ENCODE data around the gene CHD1. TPM values are rescaled to one million over a fixed set of nuclear protein-coding genes. Genes with fewer than 3 reads are reported as not detected.
A peak's percentile ranks its signal among the peaks of the same experiment; 100 is the strongest.

Gene CHD1
- total RNA-seq = 83.0 and 83.3 TPM in 2 replicates

DNA sequence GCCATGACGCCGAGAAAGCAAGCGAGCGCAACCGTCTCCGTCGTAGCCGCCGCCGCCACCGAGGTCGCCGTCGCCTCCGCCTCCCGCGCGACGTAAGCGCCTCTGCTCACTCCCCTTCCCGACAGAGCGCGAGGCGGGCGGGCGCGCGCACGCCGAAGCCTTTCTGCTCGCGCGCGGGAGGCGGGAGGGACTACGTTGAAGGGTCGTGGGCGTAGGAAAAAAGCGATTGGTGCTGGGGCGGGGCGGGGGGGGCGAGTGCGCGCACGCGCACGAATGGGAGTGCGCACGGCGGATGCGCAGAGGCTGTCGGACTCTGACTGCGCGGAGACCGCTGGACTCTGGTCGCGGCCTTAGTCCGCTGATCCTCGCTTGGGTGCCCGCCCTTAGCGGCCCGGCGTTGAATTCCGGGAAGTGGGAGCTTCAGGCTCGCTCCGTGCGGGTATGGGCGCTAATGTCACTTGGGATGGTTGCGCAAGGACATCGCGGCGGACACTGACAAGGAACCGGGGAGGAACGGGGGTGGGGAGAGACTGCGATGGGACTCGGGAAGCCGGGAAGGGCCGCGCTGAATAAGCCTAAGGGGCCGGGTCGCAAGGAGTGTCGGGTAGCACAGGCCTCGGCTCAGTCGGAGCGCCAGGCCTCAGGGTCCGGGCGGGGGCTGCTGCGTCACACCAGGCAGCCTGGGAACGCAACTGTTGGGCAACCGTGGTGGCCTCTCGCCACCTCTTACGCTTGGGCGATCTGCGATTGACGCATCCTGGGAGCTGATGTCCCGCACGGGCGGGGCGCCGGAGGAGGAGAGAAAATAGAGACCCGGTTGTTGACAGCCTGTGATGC is at the start of gene CHD1:
TSS of gene CHD1 (minus strand) at position 135 of the 837 bp plus-strand sequence. CDS start 2,621 bp downstream, outside the sequence.
- Mint-ChIP-seq H3K27ac (peak within 1 kb of the TSS; percentile 99), H3K36me3 (ENCODE audit: low read depth) (peaks cover 27% of the 10 kb centered on the region), H3K4me3 (peak within 1 kb of the TSS; percentile 98), H3K27me3 (ENCODE audit: insufficient read depth) (no peaks in the 10 kb centered on the region), H3K4me1 (ENCODE audit: low read depth) (peaks cover 71% of the 10 kb centered on the region), H3K9me3 (no peaks in the 10 kb centered on the region)
- intact Hi-C loops (cut with micrococcal nuclease) = loop anchor here (1.0 to 5.0 kb wide), 6 partner anchors 37 to 1994 kb away; no protein-coding TSS in a partner anchor
- DNase-seq (ENCODE audit: low spot score) = peak; percentile 93

GRCh38 chr5:98978528-98978927 is 49.7 kb upstream of the CHD1 start:
- DNase-seq (ENCODE audit: low spot score) = no peak
- no peak overlapping the region for H3K4me3 Mint-ChIP-seq
- peaks cover 6% of the 10 kb centered on the region for H3K4me1 Mint-ChIP-seq (ENCODE audit: low read depth)
- no peaks in the 10 kb centered on the region for H3K9me3 Mint-ChIP-seq
- H3K27me3 Mint-ChIP-seq (ENCODE audit: insufficient read depth) = peaks cover 9% of the 10 kb centered on the region
- H3K27ac Mint-ChIP-seq = no peak overlapping the region
- intact Hi-C loops (cut with micrococcal nuclease) = no loop called here
- no peaks in the 10 kb centered on the region for H3K36me3 Mint-ChIP-seq (ENCODE audit: low read depth)

GRCh38 chr5:98977723-98978122 is 48.9 kb upstream of the CHD1 start:
- no peak for DNase-seq (ENCODE audit: low spot score)
- Mint-ChIP-seq H3K9me3 (no peaks in the 10 kb centered on the region), H3K4me3 (no peak overlapping the region), H3K27ac (no peak overlapping the region), H3K36me3 (ENCODE audit: low read depth) (no peaks in the 10 kb centered on the region), H3K27me3 (ENCODE audit: insufficient read depth) (peaks cover 11% of the 10 kb centered on the region), H3K4me1 (ENCODE audit: low read depth) (peaks cover 6% of the 10 kb centered on the region)
- intact Hi-C loops (cut with micrococcal nuclease) = no loop called here

- Mint-ChIP-seq H3K27me3 (ENCODE audit: insufficient read depth) (peaks cover 5% of the 10 kb centered on the region), H3K9me3 (no peaks in the 10 kb centered on the region), H3K27ac (no peak overlapping the region), H3K4me3 (no peak overlapping the region), H3K4me1 (ENCODE audit: low read depth) (peaks cover 6% of the 10 kb centered on the region), H3K36me3 (ENCODE audit: low read depth) (no peaks in the 10 kb centered on the region)
- DNase-seq (ENCODE audit: low spot score) = no peak
- intact Hi-C loops (cut with micrococcal nuclease) = no loop called here
Observed at GRCh38 chr5:98975682-98976407, 47.0 kb upstream of the CHD1 start.

DNA sequence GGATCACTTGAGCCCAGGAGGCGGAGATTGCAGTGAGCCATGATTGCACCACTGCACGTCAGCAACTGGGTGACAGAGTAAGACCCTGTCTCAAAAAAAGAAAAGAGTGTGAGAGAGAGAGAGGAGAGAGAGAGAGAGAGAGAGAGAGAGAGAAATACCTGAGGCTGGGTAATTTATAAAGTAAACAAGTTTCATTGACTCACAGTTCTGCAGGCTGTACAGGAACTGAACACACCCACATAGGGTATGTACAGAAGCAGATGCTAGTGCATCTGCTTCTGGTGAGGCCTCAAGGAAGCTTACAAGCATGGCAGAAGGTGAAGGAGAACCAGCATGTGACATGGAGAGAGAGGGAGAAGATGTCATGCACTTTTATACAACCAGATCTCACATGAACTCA is 46.4 kb upstream of the CHD1 start:
- H3K27me3 Mint-ChIP-seq (ENCODE audit: insufficient read depth) = peaks cover 5% of the 10 kb centered on the region
- no peak overlapping the region for H3K4me3 Mint-ChIP-seq
- DNase-seq (ENCODE audit: low spot score) = no peak
- H3K4me1 Mint-ChIP-seq (ENCODE audit: low read depth) = peaks cover 6% of the 10 kb centered on the region
- intact Hi-C loops (cut with micrococcal nuclease) = no loop called here
- H3K36me3 Mint-ChIP-seq (ENCODE audit: low read depth) = no peaks in the 10 kb centered on the region
- no peaks in the 10 kb centered on the region for H3K9me3 Mint-ChIP-seq
- H3K27ac Mint-ChIP-seq = no peak overlapping the region

GRCh38 chr5:98969400-98969799 is 40.6 kb upstream of the CHD1 start:
- no peak for DNase-seq (ENCODE audit: low spot score)
- peaks cover 4% of the 10 kb centered on the region for H3K9me3 Mint-ChIP-seq
- no peak overlapping the region for H3K4me3 Mint-ChIP-seq
- H3K36me3 Mint-ChIP-seq (ENCODE audit: low read depth) = no peaks in the 10 kb centered on the region
- no peak overlapping the region for H3K27ac Mint-ChIP-seq
- no peaks in the 10 kb centered on the region for H3K4me1 Mint-ChIP-seq (ENCODE audit: low read depth)
- intact Hi-C loops (cut with micrococcal nuclease) = no loop called here
- peaks cover 3% of the 10 kb centered on the region for H3K27me3 Mint-ChIP-seq (ENCODE audit: insufficient read depth)

DNA sequence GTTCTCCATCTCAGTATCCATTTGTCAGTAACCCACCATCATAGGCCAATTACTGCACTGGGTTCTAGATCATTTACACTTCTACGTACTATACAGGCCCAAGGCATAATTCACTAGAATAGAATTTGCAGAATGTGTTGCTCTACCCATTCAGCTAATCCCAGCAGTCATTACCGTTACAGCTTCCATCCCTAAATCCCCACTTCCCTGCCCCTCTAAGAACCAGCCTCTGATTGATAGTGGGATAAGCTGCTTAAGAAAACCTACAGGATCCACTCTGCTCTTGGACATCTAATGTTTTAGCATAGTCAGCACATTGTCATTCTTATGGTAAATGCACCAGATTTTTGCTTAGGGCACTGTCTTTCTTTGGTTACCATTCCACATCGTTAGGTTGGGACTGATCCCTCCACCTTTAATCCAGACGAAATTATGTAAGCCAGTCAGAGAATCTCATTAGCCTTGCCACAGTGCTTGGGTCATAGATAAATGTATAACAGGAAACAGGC is 39.3 kb upstream of the CHD1 start:
- no peak overlapping the region for H3K4me3 Mint-ChIP-seq
- H3K4me1 Mint-ChIP-seq (ENCODE audit: low read depth) = no peaks in the 10 kb centered on the region
- no peak for DNase-seq (ENCODE audit: low spot score)
- H3K36me3 Mint-ChIP-seq (ENCODE audit: low read depth) = no peaks in the 10 kb centered on the region
- peaks cover 2% of the 10 kb centered on the region for H3K27me3 Mint-ChIP-seq (ENCODE audit: insufficient read depth)
- peaks cover 4% of the 10 kb centered on the region for H3K9me3 Mint-ChIP-seq
- intact Hi-C loops (cut with micrococcal nuclease) = no loop called here
- no peak overlapping the region for H3K27ac Mint-ChIP-seq

DNA sequence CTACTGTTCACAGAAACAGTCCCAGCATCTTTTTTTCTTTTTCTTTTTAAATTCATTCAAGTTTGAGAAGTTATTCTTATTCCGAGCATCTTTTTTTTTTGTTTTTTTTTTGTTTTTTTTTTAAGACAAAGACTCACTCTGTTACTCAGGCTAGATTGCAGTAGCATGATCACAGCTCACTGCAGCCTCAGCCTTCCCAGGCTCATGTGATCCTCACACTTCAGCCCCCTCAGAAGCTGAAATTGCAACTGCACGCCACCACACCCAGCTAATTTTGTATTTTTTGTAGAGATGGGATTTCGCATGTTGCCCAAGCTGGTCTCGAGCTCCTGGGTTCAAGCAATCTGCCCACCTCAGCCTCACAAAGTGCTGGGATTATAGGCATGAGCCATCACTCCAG is 36.4 kb upstream of the CHD1 start:
- Mint-ChIP-seq H3K27ac (no peak overlapping the region), H3K4me1 (ENCODE audit: low read depth) (no peaks in the 10 kb centered on the region), H3K9me3 (peaks cover 4% of the 10 kb centered on the region), H3K36me3 (ENCODE audit: low read depth) (no peaks in the 10 kb centered on the region), H3K4me3 (no peak overlapping the region), H3K27me3 (ENCODE audit: insufficient read depth) (no peaks in the 10 kb centered on the region)
- DNase-seq (ENCODE audit: low spot score) = no peak
- intact Hi-C loops (cut with micrococcal nuclease) = no loop called here

DNA sequence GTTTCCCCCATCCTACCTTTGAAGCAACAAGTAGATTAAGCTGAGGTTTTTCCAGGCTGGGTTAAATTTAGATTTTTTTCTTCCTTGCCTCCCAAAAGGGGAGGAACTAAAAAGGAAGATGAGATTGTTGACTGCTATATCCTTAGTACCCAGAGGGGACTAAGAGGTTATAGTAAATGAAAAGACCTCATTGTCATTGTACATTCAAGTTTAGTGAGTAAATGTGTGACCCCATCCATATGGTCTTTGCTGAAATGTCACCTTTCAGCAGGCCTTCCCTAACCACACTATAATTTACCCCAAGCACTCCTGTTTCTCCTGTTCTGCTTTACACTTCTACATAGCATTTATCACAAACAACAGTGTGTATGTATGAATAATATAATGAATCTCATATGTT is 35.8 kb upstream of the CHD1 start:
- intact Hi-C loops (cut with micrococcal nuclease) = no loop called here
- H3K4me3 Mint-ChIP-seq = no peak overlapping the region
- no peak for DNase-seq (ENCODE audit: low spot score)
- H3K27ac Mint-ChIP-seq = no peak overlapping the region
- no peaks in the 10 kb centered on the region for H3K4me1 Mint-ChIP-seq (ENCODE audit: low read depth)
- no peaks in the 10 kb centered on the region for H3K27me3 Mint-ChIP-seq (ENCODE audit: insufficient read depth)
- H3K36me3 Mint-ChIP-seq (ENCODE audit: low read depth) = no peaks in the 10 kb centered on the region
- H3K9me3 Mint-ChIP-seq = peaks cover 4% of the 10 kb centered on the region

DNA sequence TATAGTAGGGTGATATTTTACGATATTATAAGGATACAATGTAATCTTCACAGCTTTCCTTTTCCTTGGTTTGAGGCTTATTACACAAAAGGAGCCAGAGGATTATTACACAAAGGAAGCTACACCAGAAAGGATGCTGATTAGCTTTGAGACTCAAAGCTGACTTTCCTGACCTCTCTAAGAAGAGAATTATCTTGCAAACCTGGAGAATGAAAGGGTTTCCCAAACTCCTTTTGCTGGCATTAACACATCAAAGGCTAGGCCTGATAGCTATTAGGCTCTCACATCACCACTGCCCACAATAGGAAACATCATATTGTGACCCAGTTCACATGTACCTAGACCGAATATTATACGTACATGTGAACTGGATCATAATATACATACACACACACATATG is 34.2 kb upstream of the CHD1 start:
- no peaks in the 10 kb centered on the region for H3K27me3 Mint-ChIP-seq (ENCODE audit: insufficient read depth)
- no peak overlapping the region for H3K27ac Mint-ChIP-seq
- H3K36me3 Mint-ChIP-seq (ENCODE audit: low read depth) = no peaks in the 10 kb centered on the region
- intact Hi-C loops (cut with micrococcal nuclease) = no loop called here
- H3K4me3 Mint-ChIP-seq = no peak overlapping the region
- H3K9me3 Mint-ChIP-seq = peaks cover 4% of the 10 kb centered on the region
- no peaks in the 10 kb centered on the region for H3K4me1 Mint-ChIP-seq (ENCODE audit: low read depth)
- no peak for DNase-seq (ENCODE audit: low spot score)

DNA sequence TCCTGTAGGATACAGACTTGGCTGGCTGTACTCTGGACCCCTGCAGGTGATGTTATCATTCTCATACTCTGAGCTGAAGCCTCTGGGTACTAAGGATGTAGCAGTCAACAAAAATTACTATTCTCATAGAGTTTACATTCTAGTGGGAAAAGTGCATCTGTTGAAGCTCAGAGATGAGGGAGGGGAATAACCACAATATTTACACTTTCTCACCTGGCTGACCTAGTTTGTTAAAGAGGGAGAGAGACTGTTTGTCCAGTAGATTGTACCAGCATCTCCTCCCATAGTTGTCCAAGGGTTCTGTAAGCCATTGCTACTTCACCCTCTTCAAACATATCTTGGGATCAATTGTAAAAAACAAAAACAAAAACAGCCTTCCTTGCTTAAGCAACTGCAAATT is 33.8 kb upstream of the CHD1 start:
- Mint-ChIP-seq H3K9me3 (peaks cover 4% of the 10 kb centered on the region), H3K4me1 (ENCODE audit: low read depth) (no peaks in the 10 kb centered on the region), H3K27me3 (ENCODE audit: insufficient read depth) (no peaks in the 10 kb centered on the region), H3K4me3 (no peak overlapping the region), H3K36me3 (ENCODE audit: low read depth) (no peaks in the 10 kb centered on the region), H3K27ac (no peak overlapping the region)
- no peak for DNase-seq (ENCODE audit: low spot score)
- intact Hi-C loops (cut with micrococcal nuclease) = no loop called here

- no peak for DNase-seq (ENCODE audit: low spot score)
- H3K27ac Mint-ChIP-seq = no peak overlapping the region
- H3K27me3 Mint-ChIP-seq (ENCODE audit: insufficient read depth) = no peaks in the 10 kb centered on the region
- intact Hi-C loops (cut with micrococcal nuclease) = no loop called here
- H3K4me1 Mint-ChIP-seq (ENCODE audit: low read depth) = no peaks in the 10 kb centered on the region
- no peaks in the 10 kb centered on the region for H3K36me3 Mint-ChIP-seq (ENCODE audit: low read depth)
- no peak overlapping the region for H3K4me3 Mint-ChIP-seq
- H3K9me3 Mint-ChIP-seq = peaks cover 4% of the 10 kb centered on the region
Observed at GRCh38 chr5:98961665-98962344, 33.0 kb upstream of the CHD1 start.

DNA sequence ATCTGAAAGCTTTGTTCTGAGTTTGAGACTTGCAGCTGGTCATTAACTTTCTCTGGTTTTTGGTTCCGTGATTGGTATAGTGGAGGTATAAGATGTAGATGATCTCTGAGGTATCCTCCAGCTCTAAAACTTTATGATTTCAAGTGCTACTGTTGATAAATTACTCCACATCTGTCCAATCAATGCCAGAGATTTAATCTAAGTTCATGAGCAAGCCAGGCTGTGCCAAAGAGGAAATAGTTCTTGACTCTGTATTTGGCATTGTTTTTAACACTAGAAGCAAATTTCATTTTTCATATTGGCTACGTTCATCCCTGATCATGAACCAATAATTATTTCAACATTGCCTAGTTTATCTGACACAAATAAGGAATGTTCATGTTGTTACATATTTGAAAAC is 28.5 kb upstream of the CHD1 start:
- intact Hi-C loops (cut with micrococcal nuclease) = no loop called here
- no peak for DNase-seq (ENCODE audit: low spot score)

More for the DNA sequence above, 28.5 kb upstream of the CHD1 start:
- Mint-ChIP-seq H3K4me1 (ENCODE audit: low read depth) (no peaks in the 10 kb centered on the region), H3K4me3 (no peak overlapping the region), H3K9me3 (no peaks in the 10 kb centered on the region), H3K27me3 (ENCODE audit: insufficient read depth) (peaks cover 2% of the 10 kb centered on the region), H3K27ac (no peak overlapping the region), H3K36me3 (ENCODE audit: low read depth) (no peaks in the 10 kb centered on the region)

Data from activated T-helper 1 cell treated with anti-CD3 and anti-CD28 coated beads, Interleukin-12 subunit alpha, Interleukin-12 subunit beta, Interleukin-2, Interleukin-4 antibody, amounts not matched to agents 30 ng/mL and 10 ng/mL and 1 ng/mL, durations not matched to agents 14 hours and 24 hours and 36 hours (primary cell).